Activated B cell treated with CpG ODN at 0.5 μM for 24 hours (primary cell): ENCODE measurements around the gene ZNF614. TPM values are rescaled to one million over a fixed set of nuclear protein-coding genes. Genes with fewer than 3 reads are reported as not detected.
A peak's percentile ranks its signal among the peaks of the same experiment; 100 is the strongest.

ENCODE experiments used
- ATAC-seq: fragments of 200-7000 bp; cut with Tn5 transposase; one replicate; pipeline ENCODE4 v1.10.0; 2021; ENCODE audit warnings: low read depth, mild to moderate bottlenecking, moderate library complexity
- CTCF ChIA-PET: fragments of 350-600 bp; sonication (Branson Sonifier 250); formaldehyde crosslinking; loops from one replicate; lab custom pipeline; 2021; ENCODE audit warnings: antibody characterized with exemption; lab: Charles Lee
- POLR2A ChIA-PET: fragments of 350-600 bp; sonication (Branson Sonifier 250); formaldehyde crosslinking; loops from one replicate; lab custom pipeline; 2021; ENCODE audit warnings: antibody characterized with exemption; lab: Charles Lee
- DNase-seq: peaks from one replicate; pipeline ENCODE4 v3.0.0; 2022
- H3K27ac Mint-ChIP-seq: one replicate; pipeline ENCODE4 v1.8.0; 2020; ENCODE audit warnings: mixed read lengths
- H3K27me3 Mint-ChIP-seq: one replicate; pipeline ENCODE4 v1.8.0; 2021; ENCODE audit warnings: mixed read lengths
- H3K36me3 Mint-ChIP-seq: one replicate; pipeline ENCODE4 v1.8.0; 2021; ENCODE audit warnings: low read depth, mixed read lengths
- H3K4me1 Mint-ChIP-seq: one replicate; pipeline ENCODE4 v1.8.0; 2021; ENCODE audit warnings: mixed read lengths
- H3K4me3 Mint-ChIP-seq: one replicate; pipeline ENCODE4 v1.8.0; 2020; ENCODE audit warnings: mild to moderate bottlenecking, mixed read lengths
- H3K9me3 Mint-ChIP-seq: one replicate; pipeline ENCODE4 v1.8.0; 2020; ENCODE audit warnings: mixed read lengths
- CTCF ChIP-seq: fragments of 200-600 bp; IDR thresholded peaks from one replicate; pipeline ENCODE4 v1.8.0; 2022; ENCODE audit warnings: antibody characterized with exemption, mild to moderate bottlenecking
- intact Hi-C: fragments of 100-400 bp; cut with micrococcal nuclease; formaldehyde crosslinking; loops from one replicate; pipeline ENCODE4 v1.15.1; 2024
- total RNA-seq: library from RNA; stranded (reverse); gene quantifications from 2 replicates; pipeline ENCODE4 v1.2.3, GENCODE V29; 2022

The ZNF614 gene
- total RNA-seq, 1 donor from 2014 or later, result 14.3 TPM

GRCh38 chr19:52007451-52007805, 20.8 kb downstream of the ZNF614 start:
- peaks cover 13% of the 10 kb centered on the region for H3K9me3 Mint-ChIP-seq
- POLR2A ChIA-PET, result interaction anchor here (0.7 to 1.8 kb wide), 5 partner anchors 9 to 182 kb away, joined by 3 to 15 read pairs (median 6); partner anchors contain the start of genes ZNF432 and ZNF614
- intact Hi-C loops, result loop anchor here (5.0 kb wide), 1 partner anchor 105 kb away; no protein-coding TSS in a partner anchor

GRCh38 chr19:51994048-51994644, 34.0 kb downstream of the ZNF614 start:
- Mint-ChIP-seq H3K4me3 (no peak overlapping the region), H3K27ac (no peak overlapping the region), H3K27me3 (no peaks in the 10 kb centered on the region), H3K36me3 (peaks cover 76% of the 10 kb centered on the region), H3K9me3 (peaks cover 48% of the 10 kb centered on the region), H3K4me1 (no peaks in the 10 kb centered on the region)
- TF ChIP-seq CTCF, result no peak
- DNase-seq, result no peak
- ChIA-PET POLR2A (no interaction called here), CTCF (no interaction called here)
- no peak for ATAC-seq
- intact Hi-C loops, result no loop called here

More at GRCh38 chr19:52007451-52007805, 20.8 kb downstream of the ZNF614 start:
- Mint-ChIP-seq H3K4me1 (peaks cover 18% of the 10 kb centered on the region), H3K4me3 (peak overlapping the region; percentile 93), H3K27me3 (no peaks in the 10 kb centered on the region), H3K36me3 (peaks cover 37% of the 10 kb centered on the region), H3K27ac (peak overlapping the region; percentile 99)
- no peak for ATAC-seq
- CTCF ChIA-PET, result interaction anchor here (1.2 kb wide), 1 partner anchor 13 kb away, joined by 3 read pairs; no protein-coding TSS in a partner anchor
- TF ChIP-seq CTCF, result no peak
- no peak for DNase-seq

GRCh38 chr19:51993422-51993821, 34.8 kb downstream of the ZNF614 start:
- peaks cover 54% of the 10 kb centered on the region for H3K9me3 Mint-ChIP-seq
- POLR2A ChIA-PET, result no interaction called here
- ATAC-seq (no peak), DNase-seq (no peak)
- no peak for TF ChIP-seq CTCF
- no peak overlapping the region for H3K4me3 Mint-ChIP-seq
- H3K27me3 Mint-ChIP-seq, result no peaks in the 10 kb centered on the region
- no peaks in the 10 kb centered on the region for H3K4me1 Mint-ChIP-seq
- H3K27ac Mint-ChIP-seq, result no peak overlapping the region
- CTCF ChIA-PET, result no interaction called here
- peaks cover 73% of the 10 kb centered on the region for H3K36me3 Mint-ChIP-seq
- intact Hi-C loops, result no loop called here

- peak within 1 kb of the TSS; percentile 93 for H3K27ac Mint-ChIP-seq
- peaks cover 20% of the 10 kb centered on the region for H3K4me1 Mint-ChIP-seq
- intact Hi-C loops, result loop anchor here (1.0 to 10.0 kb wide), 8 partner anchors 22 to 1534 kb away; partner anchors contain the start of genes ZNF528, ZNF577, ZNF613 and ZNF614
- no peaks in the 10 kb centered on the region for H3K27me3 Mint-ChIP-seq
- DNase-seq, result peak; percentile 72
- peak within 1 kb of the TSS; percentile 97 for H3K4me3 Mint-ChIP-seq
- H3K9me3 Mint-ChIP-seq, result peaks cover 36% of the 10 kb centered on the region
- no peak for TF ChIP-seq CTCF
- ATAC-seq, result peak; percentile 98
- peaks cover 60% of the 10 kb centered on the region for H3K36me3 Mint-ChIP-seq
- CTCF ChIA-PET, result no interaction called here
- POLR2A ChIA-PET, result interaction anchor here (1.0 kb wide), 1 partner anchor 62 kb away, joined by 3 read pairs; the partner anchor contains the start of gene ZNF432
Observed at GRCh38 chr19:51986309-51987291, 41.6 kb downstream of the ZNF614 start, which contains the start of gene ZNF350. ZNF350 (minus strand) TSS chr19:51986840; CDS start chr19:51974360, 12,480 bp downstream.
